MV-4-11 (cell line): ENCODE results near the gene TXNRD2.

ENCODE experiments used
- DNase-seq: peaks from one replicate; lab custom pipeline; 2025; lab: John Stamatoyannopoulos, UW

Gene TXNRD2

GRCh38 chr22:19979712-19980493 lies 38.3 kb upstream of the TXNRD2 start:
- DNase-seq: no peak

DNA sequence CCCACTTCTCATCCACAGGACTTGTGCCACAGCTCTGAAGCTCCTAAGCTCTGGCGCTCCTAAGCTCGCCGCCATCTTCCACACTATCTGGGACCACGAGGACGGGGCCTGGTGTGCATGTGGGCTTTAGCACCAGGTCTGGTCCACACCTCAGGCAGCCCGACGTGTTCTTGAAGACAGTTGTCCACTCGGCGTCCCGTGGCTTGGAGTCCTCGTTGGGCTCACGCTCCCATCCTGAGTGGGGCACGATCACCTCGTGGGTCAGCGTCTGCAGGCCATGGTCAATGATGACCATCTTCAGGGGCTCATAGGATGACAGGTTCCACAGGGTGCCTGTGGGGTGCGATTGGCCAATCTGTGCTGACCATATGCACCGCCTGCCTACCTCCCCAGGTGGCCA lies 37.1 kb upstream of the TXNRD2 start:
- no peak for DNase-seq

GRCh38 chr22:19977296-19978243 lies 36.0 kb upstream of the TXNRD2 start:
- no peak for DNase-seq

GRCh38 chr22:19976671-19977070 lies 35.1 kb upstream of the TXNRD2 start:
- no peak for DNase-seq

DNA sequence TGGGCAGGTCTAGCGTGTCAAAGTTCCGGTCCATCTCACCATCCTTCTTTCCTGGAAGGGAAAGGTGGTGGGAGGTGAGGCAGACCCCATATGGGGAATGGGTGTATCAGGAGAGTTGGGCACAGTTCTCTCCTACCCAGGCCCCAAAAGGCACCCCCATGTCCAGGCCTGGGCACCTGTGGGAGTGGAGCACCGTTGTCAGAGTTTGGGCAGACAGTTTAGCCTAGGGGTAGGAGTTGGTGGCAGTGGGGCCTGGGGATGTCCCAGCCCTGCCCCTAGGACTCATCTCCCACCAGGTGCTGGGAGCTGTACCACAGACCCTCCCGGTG lies 34.1 kb upstream of the TXNRD2 start:
- DNase-seq: no peak

DNA sequence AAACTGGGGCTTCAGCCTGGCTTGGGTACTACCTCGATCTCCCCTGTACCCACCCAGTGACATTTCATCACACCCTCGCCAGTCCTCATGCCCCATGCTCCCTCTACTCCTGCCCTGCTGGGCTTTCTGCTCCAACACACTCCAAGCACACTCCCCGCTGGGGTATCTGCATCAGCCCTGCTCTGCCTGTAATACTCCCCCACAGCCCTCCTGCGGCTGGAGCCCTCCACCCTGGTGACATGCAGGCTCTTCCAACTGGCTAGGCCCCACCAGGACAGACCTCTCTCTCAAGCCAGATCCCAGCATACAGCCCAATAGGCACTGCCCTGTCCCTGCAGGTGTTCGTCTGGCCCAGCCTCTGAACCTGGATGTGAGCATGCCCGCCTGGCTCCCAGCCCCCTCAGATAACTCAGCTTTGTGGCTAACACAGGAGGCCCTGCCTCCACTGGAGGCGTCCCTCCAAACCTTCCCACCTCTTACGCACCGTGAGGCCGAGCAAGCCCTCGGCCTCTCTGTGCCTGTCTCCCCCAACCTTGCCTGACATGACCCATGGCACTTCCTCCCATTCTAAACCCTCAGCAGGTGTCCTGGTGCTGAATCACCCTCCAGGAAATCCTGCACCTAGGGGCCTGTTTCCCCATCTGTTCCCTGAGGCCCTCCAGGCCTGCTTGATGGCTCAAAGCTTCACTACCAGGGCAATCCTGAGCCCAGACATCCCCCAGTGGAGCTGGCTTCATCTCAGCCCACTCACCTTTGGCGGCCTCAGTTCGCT lies 33.5 kb upstream of the TXNRD2 start:
- no peak for DNase-seq

DNA sequence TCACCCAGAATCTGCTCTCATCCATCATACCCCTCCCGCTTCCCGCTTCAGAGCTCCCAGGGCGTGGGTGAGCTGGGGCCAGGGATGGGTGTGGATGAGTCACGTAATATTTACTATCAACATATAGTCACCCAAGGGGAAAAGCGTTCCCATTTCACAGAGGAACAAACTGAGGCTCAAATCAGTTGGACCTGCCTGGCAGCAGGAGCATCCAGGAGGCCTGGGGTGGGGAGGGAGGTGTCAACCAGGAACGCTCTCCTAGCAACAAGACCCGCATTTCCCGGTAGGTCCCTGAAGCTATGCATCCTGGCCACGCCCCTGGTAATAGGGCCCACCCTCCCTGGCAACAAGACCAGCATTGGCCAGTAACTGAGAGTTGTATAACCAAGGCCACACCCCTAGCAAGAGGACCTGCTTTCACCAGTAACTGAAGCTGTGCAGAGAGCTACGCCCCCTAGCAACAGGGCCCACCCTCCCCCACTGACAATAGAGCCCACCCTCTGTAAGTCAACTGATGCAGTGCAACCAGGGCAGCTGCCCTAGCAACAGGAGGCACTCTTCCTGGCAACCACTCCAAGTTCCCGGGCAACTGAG lies 32.7 kb upstream of the TXNRD2 start:
- DNase-seq: peak; percentile 48

GRCh38 chr22:19973551-19974267 lies 32.1 kb upstream of the TXNRD2 start:
- DNase-seq: no peak

DNA sequence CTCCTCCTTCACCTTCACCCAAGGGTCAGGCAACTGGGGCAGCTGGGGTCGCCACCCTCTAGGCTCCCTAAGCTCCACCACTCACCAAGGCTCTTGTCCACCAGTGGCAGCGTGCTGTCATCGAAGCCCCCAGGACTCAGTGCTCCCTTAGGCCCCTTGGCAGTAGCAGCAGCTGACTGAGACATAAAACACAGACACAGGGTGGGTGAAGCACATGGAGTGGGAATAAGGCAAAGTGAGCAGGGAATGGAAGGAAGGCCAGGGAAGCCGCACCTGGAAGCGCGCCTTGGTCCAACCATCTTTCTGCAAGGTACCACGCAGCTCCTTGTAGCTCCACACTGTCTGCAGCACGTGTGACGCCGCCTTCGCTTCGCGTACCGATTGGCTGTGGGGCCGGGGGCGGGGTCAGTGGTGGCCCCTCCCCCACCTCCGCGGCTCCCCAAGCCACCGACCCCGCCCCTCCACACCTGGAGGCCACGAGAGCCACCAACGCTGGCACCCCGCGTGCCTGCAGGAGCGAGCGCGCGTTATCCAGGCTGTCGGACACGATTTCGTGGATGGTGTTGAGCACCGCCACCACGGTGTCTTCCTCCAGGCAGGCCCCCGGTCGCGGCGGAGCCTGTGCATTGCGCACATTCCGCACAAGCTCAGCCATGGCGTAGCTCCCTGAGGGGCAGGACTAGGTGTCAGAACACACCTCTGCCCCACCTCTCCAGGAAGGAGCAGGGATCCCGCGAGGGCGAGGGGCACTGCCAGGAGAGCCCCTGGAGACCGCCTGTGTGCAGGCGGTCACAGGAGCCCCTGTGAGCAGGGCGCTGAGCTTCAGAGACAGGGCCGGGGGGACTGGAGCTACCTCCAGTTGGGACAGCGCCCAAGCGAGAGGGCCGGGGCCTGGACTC lies 31.3 kb upstream of the TXNRD2 start:
- DNase-seq: no peak

GRCh38 chr22:19972251-19972650 lies 30.6 kb upstream of the TXNRD2 start:
- no peak for DNase-seq

DNA sequence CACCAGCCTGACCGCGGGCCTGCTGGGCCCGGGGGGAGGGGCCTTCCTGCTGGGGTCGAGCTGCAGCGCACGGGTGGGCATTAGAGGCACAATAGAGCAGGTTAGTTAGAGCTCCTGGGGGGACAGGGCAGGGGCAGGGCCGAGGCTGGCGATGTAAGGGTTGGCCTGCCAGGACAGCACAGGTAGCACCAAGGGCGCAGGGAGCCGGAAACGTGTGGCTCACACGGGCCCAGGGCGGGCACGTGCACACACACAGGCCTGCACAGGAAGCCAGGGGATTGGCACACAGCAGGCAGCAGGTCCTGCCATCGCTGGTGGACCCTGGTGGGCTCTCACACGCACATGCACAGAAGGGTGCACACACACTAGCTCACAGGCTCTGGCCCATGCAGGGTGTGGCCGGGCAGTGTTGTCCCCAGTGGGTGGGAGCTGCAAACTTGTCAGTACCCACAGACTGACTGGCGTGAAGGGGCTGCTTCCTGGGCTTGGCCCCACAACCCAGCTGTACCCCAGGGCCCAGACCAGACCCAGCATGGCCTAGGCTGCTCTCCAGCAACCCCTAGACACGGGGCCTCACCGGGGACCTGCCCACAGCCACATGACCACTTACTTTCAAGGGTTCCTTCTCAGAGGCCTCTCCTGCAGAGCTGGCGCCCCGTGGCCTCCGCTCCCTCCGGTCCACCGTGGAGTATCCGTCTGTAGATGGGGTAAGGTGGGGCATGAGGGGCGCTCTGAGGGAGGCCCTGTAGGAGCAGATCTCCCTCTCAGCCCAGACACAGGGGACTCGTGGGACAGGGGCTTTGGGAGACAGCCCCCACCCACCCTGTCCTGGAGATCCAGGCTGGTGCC lies 29.9 kb upstream of the TXNRD2 start:
- no peak for DNase-seq

- DNase-seq: peak; percentile 38
Observed at GRCh38 chr22:19970479-19971275, 29.1 kb upstream of the TXNRD2 start.

- no peak for DNase-seq
Observed at GRCh38 chr22:19970031-19970478, 28.4 kb upstream of the TXNRD2 start.

DNA sequence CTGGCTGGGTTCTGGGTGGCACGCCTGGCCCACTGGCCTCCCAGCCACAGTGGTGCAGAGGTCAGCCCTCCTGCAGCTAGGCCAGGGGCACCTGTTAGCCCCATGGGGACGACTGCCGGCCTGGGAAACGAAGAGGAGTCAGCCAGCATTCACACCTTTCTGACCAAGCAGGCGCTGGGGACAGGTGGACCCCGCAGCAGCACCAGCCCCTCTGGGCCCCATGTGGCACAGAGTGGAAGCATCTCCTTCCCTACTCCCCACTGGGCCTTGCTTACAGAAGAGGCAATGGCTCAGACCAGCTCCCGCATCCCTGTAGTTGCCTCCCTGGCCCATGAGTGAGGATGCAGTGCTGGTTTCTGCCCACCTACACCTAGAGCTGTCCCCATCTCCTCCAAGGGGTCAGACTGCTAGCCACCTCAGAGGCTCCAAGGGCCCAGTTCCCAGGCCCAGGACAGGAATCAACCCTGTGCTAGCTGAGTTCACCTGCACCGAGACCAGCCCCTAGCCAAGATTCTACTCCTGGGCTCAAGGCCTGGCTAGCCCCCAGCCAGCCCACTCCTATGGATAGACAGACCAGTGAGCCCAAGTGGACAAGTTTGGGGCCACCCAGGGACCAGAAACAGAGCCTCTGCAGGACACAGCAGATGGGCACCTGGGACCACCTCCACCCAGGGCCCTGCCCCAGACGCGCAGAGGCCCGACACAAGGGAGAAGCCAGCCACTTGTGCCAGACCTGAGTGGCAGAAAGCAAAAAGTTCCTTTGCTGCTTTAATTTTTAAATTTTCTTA lies 27.7 kb upstream of the TXNRD2 start:
- DNase-seq: no peak

DNA sequence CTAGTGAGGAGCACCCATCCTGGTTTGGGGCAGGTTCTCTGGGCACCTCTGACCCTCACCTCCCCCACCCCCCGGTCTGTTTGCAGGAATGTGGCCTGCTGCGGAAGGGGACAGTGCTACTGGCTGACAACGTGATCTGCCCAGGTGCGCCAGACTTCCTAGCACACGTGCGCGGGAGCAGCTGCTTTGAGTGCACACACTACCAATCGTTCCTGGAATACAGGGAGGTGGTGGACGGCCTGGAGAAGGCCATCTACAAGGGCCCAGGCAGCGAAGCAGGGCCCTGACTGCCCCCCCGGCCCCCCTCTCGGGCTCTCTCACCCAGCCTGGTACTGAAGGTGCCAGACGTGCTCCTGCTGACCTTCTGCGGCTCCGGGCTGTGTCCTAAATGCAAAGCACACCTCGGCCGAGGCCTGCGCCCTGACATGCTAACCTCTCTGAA lies 26.9 kb upstream of the TXNRD2 start:
- no peak for DNase-seq

- DNase-seq: no peak
Observed at GRCh38 chr22:19967850-19968449, 26.3 kb upstream of the TXNRD2 start.
